Panc1 (cell line): ENCODE results near the gene CLDN22. TPM values are rescaled to one million over a fixed set of nuclear protein-coding genes. Genes with fewer than 3 reads are reported as not detected.

Experiments
- ATAC-seq: fragments of 200-7000 bp; cut with Tn5 transposase; 2 replicates; pipeline ENCODE4 v1.9.1; 2020; ENCODE audit warnings: mild to moderate bottlenecking, moderate library complexity
- BruUV-seq: library from RNA; stranded (reverse); fragments of 400-500 nt; replicated peaks from 2 replicates; lab custom pipeline; 2021; lab: Mats Ljungman, UMichigan
- CTCF ChIA-PET: fragments of 300-600 bp; sonication (Branson Sonifier 250); formaldehyde crosslinking; loops from one replicate; lab custom pipeline; 2022; ENCODE audit warnings: antibody characterized with exemption; lab: Charles Lee
- POLR2A ChIA-PET: fragments of 300-600 bp; sonication (Branson Sonifier 250); formaldehyde crosslinking; loops from one replicate; lab custom pipeline; 2022; ENCODE audit warnings: antibody characterized with exemption; lab: Charles Lee
- DNase-seq: peaks from one replicate; pipeline ENCODE4 v3.0.0-alpha.2; 2010; ENCODE audit warnings: low read depth, low spot score
- H3K27ac ChIP-seq: 2 replicates; pipeline ENCODE4 v1.5.1; 2011; ENCODE audit warnings: mild to moderate bottlenecking, low read length, inconsistent platforms
- H3K27me3 ChIP-seq: fragments of 200-500 bp; sonication (Bioruptor generic); 2 replicates; pipeline ENCODE4 v1.6.0; 2014; ENCODE audit warnings: low read length, inconsistent platforms; ENCODE audit not compliant: control insufficient read depth, insufficient read depth
- H3K36me3 ChIP-seq: fragments of 200-500 bp; sonication (Bioruptor generic); 2 replicates; pipeline ENCODE4 v1.5.1; 2014; ENCODE audit warnings: inconsistent platforms, mild to moderate bottlenecking, low read length, moderate library complexity; ENCODE audit not compliant: control insufficient read depth, insufficient read depth
- H3K4me1 ChIP-seq: 2 replicates; pipeline ENCODE4 v1.5.1; 2011; ENCODE audit warnings: inconsistent platforms, mild to moderate bottlenecking, low read length, moderate library complexity; ENCODE audit not compliant: control insufficient read depth, insufficient read depth
- H3K4me3 ChIP-seq, 2 experiments: 2 replicates each; pipeline ENCODE4 v1.5.1; 2011 to 2012; ENCODE audit warnings: low read depth in 2 of 2, low read length in 2 of 2, mild to moderate bottlenecking in 2 of 2, inconsistent platforms in 1 of 2, moderate library complexity in 1 of 2
- H3K9me3 ChIP-seq: fragments of 200-500 bp; sonication (Bioruptor generic); 2 replicates; pipeline ENCODE4 v1.5.1; 2014; ENCODE audit warnings: low read depth, mild to moderate bottlenecking, inconsistent platforms, low read length, moderate library complexity; ENCODE audit not compliant: control insufficient read depth, insufficient read depth
- CTCF ChIP-seq: fragments of 450-650 bp; IDR thresholded peaks from 2 replicates; pipeline ENCODE4 v1.5.1; 2017; ENCODE audit warnings: mild to moderate bottlenecking
- POLR2AphosphoS5 ChIP-seq: IDR thresholded peaks from 2 replicates; pipeline ENCODE4 v1.6.1; 2012; ENCODE audit warnings: mild to moderate bottlenecking, low read depth, low read length, moderate library complexity
- SIN3A ChIP-seq: IDR thresholded peaks from 2 replicates; pipeline ENCODE4 v1.6.1; 2012; ENCODE audit warnings: low read depth, mild to moderate bottlenecking, low read length, moderate library complexity, borderline replicate concordance; ENCODE audit not compliant: insufficient read depth
- TCF7L2 ChIP-seq: IDR thresholded peaks from 2 replicates; pipeline ENCODE4 v1.6.1; 2011; ENCODE audit warnings: mild to moderate bottlenecking, low read depth, low read length, inconsistent platforms
- in situ Hi-C: cut with HindIII; loops from 2 replicates; pipeline ENCODE4 v1.10.0; 2016; ENCODE audit warnings: low sequenced_read_pairs, low pct_unique_long_range_greater_than_20kb
- intact Hi-C: fragments of 100-400 bp; cut with micrococcal nuclease; formaldehyde crosslinking; loops from one replicate; pipeline ENCODE4 v1.10.0; 2022; ENCODE audit not compliant: unreplicated experiment
- total RNA-seq: library from RNA; stranded (reverse); gene quantifications from one replicate; pipeline ENCODE4 v1.2.1, GENCODE V29; 2021; ENCODE audit not compliant: unreplicated experiment
- TF ChIP-seq, protein P1 (sequence below), 2 experiments: IDR thresholded peaks; 2 replicates each; pipeline ENCODE4 v1.6.1; 2011 to 2012; ENCODE audit warnings: low read depth in 2 of 2, control low read depth in 1 of 2, low read length in 1 of 2, mild to moderate bottlenecking in 1 of 2, moderate library complexity in 1 of 2; ENCODE audit not compliant: insufficient read depth in 1 of 2

The CLDN22 gene
- total RNA-seq, 1 experiment from 2014 or later = not detected

DNA sequence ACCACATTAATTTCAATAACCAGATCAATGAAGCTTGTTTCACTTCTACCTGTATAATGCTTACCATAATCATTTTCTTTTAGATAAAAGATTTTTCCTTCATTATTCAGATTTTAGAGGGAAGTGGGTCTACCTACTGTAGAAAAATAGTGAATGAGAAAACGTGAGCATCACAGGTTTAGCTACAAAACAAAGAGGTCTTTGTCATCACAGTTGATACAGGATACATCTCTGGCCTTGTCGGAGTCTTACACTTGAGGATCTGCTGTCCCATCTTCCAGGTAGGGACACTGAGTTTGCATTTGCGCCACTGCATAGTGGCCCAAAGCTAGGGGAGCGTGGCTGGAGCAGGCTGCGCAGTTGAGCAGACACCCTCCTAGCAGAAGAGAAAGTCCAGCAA lies 1.4 kb upstream of the CLDN22 start:
- no peak overlapping the region for H3K27ac ChIP-seq
- no TSS peak for BruUV-seq
- ChIA-PET CTCF (no interaction called here), POLR2A (no interaction called here)
- intact Hi-C loops (no loop called here), in situ Hi-C loops (no loop called here)
- no peak overlapping the region for H3K4me3 ChIP-seq
- DNase-seq (no peak), ATAC-seq (no peak)
- no peaks in the 10 kb centered on the region for H3K36me3 ChIP-seq
- no peaks in the 10 kb centered on the region for H3K9me3 ChIP-seq
- no peaks in the 10 kb centered on the region for H3K27me3 ChIP-seq
- H3K4me1 ChIP-seq = no peaks in the 10 kb centered on the region
- TF ChIP-seq POLR2AphosphoS5 (no peak), TCF7L2 (no peak), SIN3A (no peak), CTCF (no peak)
- TF ChIP-seq, protein P1, sequence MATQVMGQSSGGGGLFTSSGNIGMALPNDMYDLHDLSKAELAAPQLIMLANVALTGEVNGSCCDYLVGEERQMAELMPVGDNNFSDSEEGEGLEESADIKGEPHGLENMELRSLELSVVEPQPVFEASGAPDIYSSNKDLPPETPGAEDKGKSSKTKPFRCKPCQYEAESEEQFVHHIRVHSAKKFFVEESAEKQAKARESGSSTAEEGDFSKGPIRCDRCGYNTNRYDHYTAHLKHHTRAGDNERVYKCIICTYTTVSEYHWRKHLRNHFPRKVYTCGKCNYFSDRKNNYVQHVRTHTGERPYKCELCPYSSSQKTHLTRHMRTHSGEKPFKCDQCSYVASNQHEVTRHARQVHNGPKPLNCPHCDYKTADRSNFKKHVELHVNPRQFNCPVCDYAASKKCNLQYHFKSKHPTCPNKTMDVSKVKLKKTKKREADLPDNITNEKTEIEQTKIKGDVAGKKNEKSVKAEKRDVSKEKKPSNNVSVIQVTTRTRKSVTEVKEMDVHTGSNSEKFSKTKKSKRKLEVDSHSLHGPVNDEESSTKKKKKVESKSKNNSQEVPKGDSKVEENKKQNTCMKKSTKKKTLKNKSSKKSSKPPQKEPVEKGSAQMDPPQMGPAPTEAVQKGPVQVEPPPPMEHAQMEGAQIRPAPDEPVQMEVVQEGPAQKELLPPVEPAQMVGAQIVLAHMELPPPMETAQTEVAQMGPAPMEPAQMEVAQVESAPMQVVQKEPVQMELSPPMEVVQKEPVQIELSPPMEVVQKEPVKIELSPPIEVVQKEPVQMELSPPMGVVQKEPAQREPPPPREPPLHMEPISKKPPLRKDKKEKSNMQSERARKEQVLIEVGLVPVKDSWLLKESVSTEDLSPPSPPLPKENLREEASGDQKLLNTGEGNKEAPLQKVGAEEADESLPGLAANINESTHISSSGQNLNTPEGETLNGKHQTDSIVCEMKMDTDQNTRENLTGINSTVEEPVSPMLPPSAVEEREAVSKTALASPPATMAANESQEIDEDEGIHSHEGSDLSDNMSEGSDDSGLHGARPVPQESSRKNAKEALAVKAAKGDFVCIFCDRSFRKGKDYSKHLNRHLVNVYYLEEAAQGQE (IDR thresholded peaks at IDR 0.05; ENCODE audit: insufficient read depth in 1 of 2, low read depth in 2 of 2, low read length in 1 of 2) = no peak

GRCh38 chr4:183321079-183321478 lies 1.0 kb upstream of the CLDN22 start:
- Histone ChIP-seq H3K4me3 (no peak overlapping the region), H3K36me3 (no peaks in the 10 kb centered on the region), H3K27ac (no peak overlapping the region), H3K27me3 (no peaks in the 10 kb centered on the region), H3K9me3 (no peaks in the 10 kb centered on the region), H3K4me1 (no peaks in the 10 kb centered on the region)
- intact Hi-C loops = no loop called here
- TF ChIP-seq, protein P1 (IDR thresholded peaks at IDR 0.05; ENCODE audit: insufficient read depth in 1 of 2, low read depth in 2 of 2, low read length in 1 of 2) = no peak
- TF ChIP-seq CTCF (no peak), SIN3A (no peak), POLR2AphosphoS5 (no peak), TCF7L2 (no peak)
- CTCF ChIA-PET = no interaction called here
- DNase-seq (no peak), ATAC-seq (no peak)
- no TSS peak for BruUV-seq
- POLR2A ChIA-PET = no interaction called here
- in situ Hi-C loops = no loop called here
